Measurements from ENCODE around the gene AIFM2.
"Not testable (repeated sequence)": the region's sequence is repeated elsewhere in the genome, so short reads cannot be mapped to it uniquely, and the experiment has no call there.

AIFM2 gene

DNA sequence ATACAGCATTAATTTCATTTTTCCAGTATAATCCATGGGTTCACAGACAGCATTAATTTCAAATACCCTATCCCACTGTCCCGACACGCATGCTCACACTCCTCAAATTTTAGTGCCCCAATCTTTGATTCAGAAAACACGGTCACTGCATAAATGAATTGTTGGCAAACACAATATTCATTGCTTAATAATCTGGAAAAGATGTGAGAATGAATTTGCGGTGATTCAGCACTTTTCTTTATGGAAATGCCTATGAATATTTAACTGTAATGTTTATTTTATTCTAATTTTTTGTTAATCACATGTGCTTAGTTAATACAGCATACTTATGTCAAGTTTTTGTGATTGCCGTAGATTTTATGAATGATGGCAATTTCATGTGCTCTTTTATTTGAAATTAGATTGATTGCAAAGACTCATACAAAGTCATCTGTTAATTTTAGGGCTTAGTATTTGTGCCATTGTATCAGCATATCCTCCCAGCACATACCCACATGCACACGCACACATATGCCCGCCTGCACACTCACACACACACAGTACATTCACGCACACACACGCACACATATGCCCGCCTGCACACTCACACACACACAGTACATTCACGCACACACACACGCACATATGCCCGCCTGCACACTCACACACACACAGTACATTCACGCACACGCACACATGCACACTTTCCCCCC is 44.9 kb downstream of the AIFM2 start:
- DNase-seq (ENCODE audit: low read depth), result no peak
- TF ChIP-seq, protein P1, sequence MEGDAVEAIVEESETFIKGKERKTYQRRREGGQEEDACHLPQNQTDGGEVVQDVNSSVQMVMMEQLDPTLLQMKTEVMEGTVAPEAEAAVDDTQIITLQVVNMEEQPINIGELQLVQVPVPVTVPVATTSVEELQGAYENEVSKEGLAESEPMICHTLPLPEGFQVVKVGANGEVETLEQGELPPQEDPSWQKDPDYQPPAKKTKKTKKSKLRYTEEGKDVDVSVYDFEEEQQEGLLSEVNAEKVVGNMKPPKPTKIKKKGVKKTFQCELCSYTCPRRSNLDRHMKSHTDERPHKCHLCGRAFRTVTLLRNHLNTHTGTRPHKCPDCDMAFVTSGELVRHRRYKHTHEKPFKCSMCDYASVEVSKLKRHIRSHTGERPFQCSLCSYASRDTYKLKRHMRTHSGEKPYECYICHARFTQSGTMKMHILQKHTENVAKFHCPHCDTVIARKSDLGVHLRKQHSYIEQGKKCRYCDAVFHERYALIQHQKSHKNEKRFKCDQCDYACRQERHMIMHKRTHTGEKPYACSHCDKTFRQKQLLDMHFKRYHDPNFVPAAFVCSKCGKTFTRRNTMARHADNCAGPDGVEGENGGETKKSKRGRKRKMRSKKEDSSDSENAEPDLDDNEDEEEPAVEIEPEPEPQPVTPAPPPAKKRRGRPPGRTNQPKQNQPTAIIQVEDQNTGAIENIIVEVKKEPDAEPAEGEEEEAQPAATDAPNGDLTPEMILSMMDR (IDR thresholded peaks at IDR 0.05; ENCODE audit: insufficient read depth, low read depth, low read length, missing control alignments), result no peak
- no peak overlapping the region for H3K4me3 ChIP-seq (ENCODE audit: low read length)

DNA sequence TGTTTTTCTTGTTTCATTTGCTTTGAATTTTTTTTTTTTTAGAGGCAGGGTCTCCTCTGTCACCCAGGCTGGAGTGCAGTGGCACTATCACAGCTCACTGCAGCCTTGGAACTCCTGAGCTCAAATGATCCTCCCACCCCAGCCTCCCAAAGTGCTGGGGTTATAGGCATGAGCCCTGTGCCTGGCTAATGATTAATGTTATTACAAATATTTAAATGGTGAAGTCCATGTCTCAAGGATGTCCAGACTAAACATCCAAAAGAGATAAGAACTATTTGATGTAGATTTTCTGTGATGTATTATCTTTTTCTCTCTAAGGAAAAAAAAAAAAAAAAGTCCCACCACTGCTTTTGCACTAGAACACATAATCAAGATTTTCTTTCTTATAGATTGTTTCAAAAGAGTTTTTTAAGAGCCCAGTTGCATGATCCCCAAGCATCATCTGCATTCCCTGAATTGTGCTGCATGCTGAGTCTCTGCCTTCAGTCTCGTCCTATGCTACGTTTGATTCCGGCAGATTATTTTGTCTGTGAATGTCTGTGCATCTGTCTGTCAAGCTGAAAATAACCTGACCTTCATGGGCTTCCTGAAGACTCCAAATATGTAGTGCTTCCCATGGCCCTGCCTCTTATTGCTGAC is 46.5 kb downstream of the AIFM2 start:
- TF ChIP-seq, protein P1 (IDR thresholded peaks at IDR 0.05; ENCODE audit: insufficient read depth, low read depth, low read length, missing control alignments), result no peak
- DNase-seq (ENCODE audit: low read depth), result no peak
- no peak overlapping the region for H3K4me3 ChIP-seq (ENCODE audit: low read length)

DNA sequence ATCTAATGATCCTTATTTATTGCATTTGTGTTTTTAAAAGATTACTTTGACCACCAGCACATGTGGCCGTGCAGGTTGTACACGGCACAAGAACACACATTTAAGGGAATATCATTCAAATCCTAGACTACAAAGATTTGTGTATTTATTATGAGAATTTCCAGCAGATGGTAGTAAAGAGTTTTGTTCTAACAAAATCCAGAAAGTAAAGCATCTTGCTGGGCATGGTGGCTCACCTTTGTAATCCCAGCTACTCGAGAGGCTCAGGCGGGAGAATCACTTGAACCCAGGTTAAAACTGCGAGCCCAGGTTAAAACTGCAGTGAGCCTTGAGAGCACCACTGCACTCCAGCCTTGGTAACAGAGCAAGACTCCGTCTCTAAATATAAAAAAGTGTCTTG is 48.4 kb downstream of the AIFM2 start:
- TF ChIP-seq, protein P1 (IDR thresholded peaks at IDR 0.05; ENCODE audit: insufficient read depth, low read depth, low read length, missing control alignments), result no peak
- no peak for DNase-seq (ENCODE audit: low read depth)
- H3K4me3 ChIP-seq (ENCODE audit: low read length), result no peak overlapping the region

DNA sequence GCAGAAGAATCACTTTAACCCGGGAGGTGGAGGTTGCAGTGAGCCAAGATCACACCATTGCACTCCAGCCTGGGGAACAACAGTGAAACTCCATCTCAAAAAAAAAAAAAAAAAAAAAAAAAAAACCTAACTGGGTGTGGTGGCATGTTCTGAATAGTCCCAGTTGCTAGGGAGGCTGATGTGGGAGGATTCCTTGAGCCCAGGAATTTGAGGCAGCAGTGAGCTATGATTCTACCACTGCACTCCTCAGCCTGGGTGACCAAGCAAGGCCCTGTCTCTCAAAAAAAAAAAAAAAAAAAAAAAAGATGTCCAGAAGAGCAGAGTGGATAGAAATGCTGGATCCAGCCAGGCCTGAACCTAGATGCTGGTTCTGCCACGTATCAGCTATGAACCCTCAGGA is 51.8 kb downstream of the AIFM2 start:
- not testable (repeated sequence) for H3K4me3 ChIP-seq (ENCODE audit: low read length); DNase-seq (ENCODE audit: low read depth)

DNA sequence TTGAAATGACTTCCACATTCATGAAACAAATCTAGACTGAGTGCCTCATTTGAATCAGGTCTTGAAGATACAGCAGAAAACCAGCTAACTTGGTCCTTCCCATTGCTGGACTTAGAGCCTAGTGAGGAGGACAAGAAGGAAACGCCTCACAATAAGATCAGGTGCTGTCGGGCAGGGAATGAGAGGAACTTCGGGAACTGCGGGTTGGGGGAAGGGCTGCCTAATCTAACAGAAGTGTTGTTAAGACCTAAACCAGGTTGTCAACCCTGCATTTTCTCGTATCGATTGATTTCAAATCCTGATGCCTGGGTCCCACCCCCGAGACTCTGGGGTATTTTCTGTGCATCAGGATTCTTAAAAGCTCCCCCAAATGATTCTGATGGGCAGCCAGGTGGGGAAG is 53.7 kb downstream of the AIFM2 start:
- DNase-seq (ENCODE audit: low read depth), result no peak
- TF ChIP-seq, protein P1 (IDR thresholded peaks at IDR 0.05; ENCODE audit: insufficient read depth, low read depth, low read length, missing control alignments), result no peak
- no peak overlapping the region for H3K4me3 ChIP-seq (ENCODE audit: low read length)

DNA sequence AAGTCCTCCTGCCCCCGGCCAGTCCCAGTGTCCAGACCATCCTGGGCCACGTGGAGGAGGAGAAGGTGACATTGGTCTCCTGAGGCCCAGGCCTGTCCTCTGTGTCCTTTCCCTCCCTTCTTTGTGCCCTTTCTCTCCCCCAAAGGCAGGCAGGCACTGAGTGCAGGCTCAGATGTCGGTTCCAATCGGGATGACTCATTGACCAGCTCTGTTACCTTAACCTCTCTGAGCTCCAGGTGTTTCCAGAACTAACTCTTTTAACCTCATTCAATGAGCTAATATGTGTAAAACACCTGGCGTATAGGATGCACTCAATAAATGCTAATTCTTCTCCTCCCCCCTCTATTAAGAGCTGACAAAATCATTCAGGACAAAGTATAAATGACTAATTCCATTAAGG is 54.3 kb downstream of the AIFM2 start:
- no peak overlapping the region for H3K4me3 ChIP-seq (ENCODE audit: low read length)
- peak; percentile 29 for DNase-seq (ENCODE audit: low read depth)
- TF ChIP-seq, protein P1 (IDR thresholded peaks at IDR 0.05; ENCODE audit: insufficient read depth, low read depth, low read length, missing control alignments), result no peak

DNA sequence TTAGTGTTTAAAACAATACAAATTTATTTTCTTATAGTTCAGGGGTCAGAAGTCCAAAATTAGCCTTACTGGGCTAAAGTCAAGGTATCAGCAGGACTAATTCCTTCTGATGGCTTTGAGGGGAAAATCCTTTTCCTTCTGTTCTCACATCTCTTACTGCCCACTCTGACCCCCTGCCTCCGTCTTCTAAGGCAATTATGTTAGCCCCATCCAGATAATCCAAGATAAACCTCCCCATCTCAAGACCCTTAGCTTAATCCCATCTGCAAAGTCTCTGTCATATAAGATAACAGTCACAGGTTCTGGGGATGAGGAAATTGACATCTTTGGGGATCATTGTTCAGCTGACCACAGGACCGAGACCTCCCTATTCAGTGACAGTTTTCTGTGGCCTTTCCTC is 57.7 kb downstream of the AIFM2 start:
- H3K4me3 ChIP-seq (ENCODE audit: low read length), result no peak overlapping the region
- TF ChIP-seq, protein P1 (IDR thresholded peaks at IDR 0.05; ENCODE audit: insufficient read depth, low read depth, low read length, missing control alignments), result no peak
- DNase-seq (ENCODE audit: low read depth), result no peak
